HCT116 (cell line): ENCODE data around the gene C2orf92. TPM values are rescaled to one million over a fixed set of nuclear protein-coding genes. Genes with fewer than 3 reads are reported as not detected.

Source experiments
- ATAC-seq: fragments of 200-7000 bp; cut with Tn5 transposase; 2 replicates; pipeline ENCODE4 v1.9.1; 2020; ENCODE audit warnings: mild to moderate bottlenecking, moderate library complexity
- BruUV-seq: library from RNA; stranded (reverse); fragments of 400-500 nt; replicated peaks from 2 replicates; lab custom pipeline; 2021; lab: Mats Ljungman, UMichigan
- CTCF ChIA-PET: fragments of 300-600 bp; sonication (Branson Sonifier 250); formaldehyde crosslinking; loops from one replicate; lab custom pipeline; 2021; ENCODE audit warnings: antibody characterized with exemption; lab: Charles Lee
- POLR2A ChIA-PET: fragments of 300-600, 350-600 bp; sonication (Branson Sonifier 250); formaldehyde crosslinking; loops from one replicate; lab custom pipeline; 2021; ENCODE audit warnings: antibody characterized with exemption; lab: Charles Lee
- RAD21 ChIA-PET, 2 experiments: fragments of 300-600 bp; sonication (Branson Sonifier 250); formaldehyde crosslinking; loops; one replicate each; lab custom pipeline; 2023; ENCODE audit warnings: low total read pairs in 2 of 2; ENCODE audit not compliant: uncharacterized antibody in 2 of 2, unreplicated experiment in 2 of 2, low non-redundant PET in 1 of 2; lab: Charles Lee
- DNase-seq: peaks from one replicate; pipeline ENCODE4 v3.0.0-alpha.2; 2010; ENCODE audit warnings: low read depth, low spot score
- H2AFZ ChIP-seq: fragments of 200-600 bp; shearing (Covaris generic), sonication (generic); 2 replicates; pipeline ENCODE4 v1.6.1; 2017; ENCODE audit warnings: low read depth, mixed run types, mixed read lengths, antibody characterized with exemption, low read length; ENCODE audit not compliant: poor library complexity, severe bottlenecking
- H3K27ac ChIP-seq: 2 replicates; pipeline ENCODE4 v1.5.1; 2012; ENCODE audit warnings: low read depth, low read length
- H3K27me3 ChIP-seq: fragments of 200-600 bp; sonication (generic); 2 replicates; pipeline ENCODE4 v1.6.1; 2016; ENCODE audit warnings: mixed run types, low read length, mixed read lengths; ENCODE audit not compliant: insufficient read depth
- H3K36me3 ChIP-seq, 2 experiments: fragments of 200-500 bp in 1 of 2; fragments of 200-600 bp in 1 of 2; sonication (Bioruptor generic) in 1 of 2; sonication (generic) in 1 of 2; 2 replicates each; pipeline versions ENCODE4 v1.5.1 to v1.6.1; 2014 to 2016; ENCODE audit warnings: low read length in 2 of 2, inconsistent platforms in 1 of 2, mixed read lengths in 1 of 2, mixed run types in 1 of 2; ENCODE audit not compliant: insufficient read depth in 2 of 2, control insufficient read depth in 1 of 2
- H3K4me1 ChIP-seq, 2 experiments: fragments of 200-600 bp in 1 of 2; sonication (generic) in 1 of 2; 2 replicates each; pipeline versions ENCODE4 v1.5.1 to v1.6.1; 2012 to 2017; ENCODE audit warnings: low read length in 2 of 2, inconsistent platforms in 1 of 2, mild to moderate bottlenecking in 1 of 2, mixed read lengths in 1 of 2, mixed run types in 1 of 2, moderate library complexity in 1 of 2; ENCODE audit not compliant: insufficient read depth in 2 of 2, control insufficient read depth in 1 of 2
- H3K4me2 ChIP-seq: fragments of 200-600 bp; sonication (generic); 2 replicates; pipeline ENCODE4 v1.6.1; 2017; ENCODE audit warnings: mixed run types, low read length, mixed read lengths
- H3K4me3 ChIP-seq, 2 experiments: fragments of 200-600 bp in 1 of 2; sonication (generic) in 1 of 2; replicated peaks in 1 of 2; 2 replicates each; pipeline ENCODE4 v1.5.1; 2011 to 2016; ENCODE audit warnings: low read length in 2 of 2, control low read depth in 1 of 2, low read depth in 1 of 2, mild to moderate bottlenecking in 1 of 2, mixed read lengths in 1 of 2, mixed run types in 1 of 2
- H3K79me2 ChIP-seq: fragments of 200-600 bp; sonication (generic); 2 replicates; pipeline ENCODE4 v1.6.1; 2017; ENCODE audit warnings: mild to moderate bottlenecking, mixed run types, low read length, moderate library complexity, mixed read lengths; ENCODE audit not compliant: insufficient read depth
- H3K9ac ChIP-seq: fragments of 200-600 bp; sonication (generic); 2 replicates; pipeline ENCODE4 v1.6.1; 2016; ENCODE audit warnings: low read length, mixed read lengths
- H3K9me2 ChIP-seq: fragments of 200-600 bp; sonication (generic), shearing (Covaris generic); 2 replicates; pipeline ENCODE4 v1.6.1; 2017; ENCODE audit warnings: mixed run types, mild to moderate bottlenecking, moderate library complexity; ENCODE audit not compliant: insufficient read depth
- H3K9me3 ChIP-seq, 2 experiments: fragments of 200-500 bp in 1 of 2; fragments of 200-600 bp in 1 of 2; sonication (Bioruptor generic) in 1 of 2; sonication (generic) in 1 of 2; 2 replicates each; pipeline ENCODE4 v1.6.1; 2014 to 2017; ENCODE audit warnings: low read length in 2 of 2, mixed read lengths in 2 of 2, inconsistent platforms in 1 of 2, low read depth in 1 of 2, mild to moderate bottlenecking in 1 of 2, mixed run types in 1 of 2, moderate library complexity in 1 of 2; ENCODE audit not compliant: control insufficient read depth in 1 of 2, insufficient read depth in 1 of 2
- H4K20me1 ChIP-seq: fragments of 200-600 bp; sonication (generic), shearing (Covaris generic); 2 replicates; pipeline ENCODE4 v1.6.1; 2017; ENCODE audit warnings: mixed run types, mild to moderate bottlenecking, moderate library complexity; ENCODE audit not compliant: insufficient read depth
- CBX3 ChIP-seq: IDR thresholded peaks from 2 replicates; pipeline ENCODE4 v1.6.1; 2012; ENCODE audit warnings: low read depth
- CEBPB ChIP-seq: IDR thresholded peaks from 2 replicates; pipeline ENCODE4 v1.6.1; 2012; ENCODE audit warnings: low read depth
- EZH2phosphoT487 ChIP-seq: fragments of 200-600 bp; IDR thresholded peaks from 2 replicates; pipeline ENCODE4 v1.6.1; 2018; ENCODE audit warnings: antibody characterized with exemption, borderline replicate concordance
- FOSL1 ChIP-seq: IDR thresholded peaks from 2 replicates; pipeline ENCODE4 v1.6.1; 2012; ENCODE audit warnings: low read depth
- POLR2A ChIP-seq: IDR thresholded peaks from 2 replicates; pipeline ENCODE4 v1.7.0; 2011; ENCODE audit warnings: borderline replicate concordance; ENCODE audit not compliant: insufficient read depth, insufficient read length; ENCODE audit errors: extremely low read depth
- RAD21 ChIP-seq: IDR thresholded peaks from 2 replicates; pipeline ENCODE4 v1.6.1; 2012; ENCODE audit warnings: low read depth, mild to moderate bottlenecking
- SIN3A ChIP-seq: IDR thresholded peaks from 2 replicates; pipeline ENCODE4 v1.6.1; 2012; ENCODE audit warnings: low read depth
- SP1 ChIP-seq: IDR thresholded peaks from 2 replicates; pipeline ENCODE4 v1.6.1; 2012; ENCODE audit warnings: low read depth
- SRF ChIP-seq: IDR thresholded peaks from 2 replicates; pipeline ENCODE4 v1.6.1; 2012; ENCODE audit warnings: low read depth
- YY1 ChIP-seq: IDR thresholded peaks from 2 replicates; pipeline ENCODE4 v1.6.1; 2011; ENCODE audit warnings: low read length, low read depth, moderate library complexity, mild to moderate bottlenecking; ENCODE audit not compliant: insufficient replicate concordance; ENCODE audit errors: extremely low read depth
- ZFX ChIP-seq: fragments of 450-650 bp; IDR thresholded peaks from 2 replicates; pipeline ENCODE4 v1.6.1; 2017
- ZNF274 ChIP-seq: fragments of 200-500 bp; sonication (Bioruptor generic); IDR thresholded peaks from 2 replicates; pipeline ENCODE4 v1.6.1; 2014; ENCODE audit warnings: mild to moderate bottlenecking, low read depth, low read length, inconsistent platforms
- intact Hi-C: fragments of 100-400 bp; cut with micrococcal nuclease; formaldehyde crosslinking; loops from 2 replicates; pipeline ENCODE4 v1.10.0; 2022
- total RNA-seq: library from RNA; stranded (reverse); gene quantifications from one replicate; pipeline ENCODE4 v1.2.1, GENCODE V29; 2021; ENCODE audit not compliant: unreplicated experiment
- TF ChIP-seq, protein P1 (sequence below): IDR thresholded peaks from 2 replicates; pipeline ENCODE4 v1.6.1; 2012
- TF ChIP-seq, protein P2 (sequence below), 3 experiments: fragments of 200-600 bp in 1 of 3; sonication (generic) in 1 of 3; IDR thresholded peaks in 2 of 3; conservative IDR thresholded peaks in 1 of 3; 2 replicates each; pipeline ENCODE4 v1.5.1; 2012 to 2017; ENCODE audit warnings: low read depth in 2 of 3, low read length in 2 of 3, antibody characterized with exemption in 1 of 3, borderline replicate concordance in 1 of 3, control low read depth in 1 of 3, mild to moderate bottlenecking in 1 of 3, mixed read lengths in 1 of 3, mixed run types in 1 of 3, moderate library complexity in 1 of 3; ENCODE audit not compliant: insufficient read depth in 1 of 3
- TF ChIP-seq, protein P3 (sequence below): IDR thresholded peaks from 2 replicates; pipeline ENCODE4 v1.6.1; 2012; ENCODE audit warnings: low read depth
- TF ChIP-seq, protein P4 (sequence below): IDR thresholded peaks from 2 replicates; pipeline ENCODE4 v1.6.1; 2012
- TF ChIP-seq, protein P5 (sequence below): IDR thresholded peaks from 2 replicates; pipeline ENCODE4 v1.6.1; 2011; ENCODE audit warnings: mild to moderate bottlenecking, low read length, moderate library complexity; ENCODE audit not compliant: insufficient replicate concordance; ENCODE audit errors: extremely low read depth

C2orf92 gene
- total RNA-seq, 1 experiment from 2014 or later, result 3.0 TPM

DNA sequence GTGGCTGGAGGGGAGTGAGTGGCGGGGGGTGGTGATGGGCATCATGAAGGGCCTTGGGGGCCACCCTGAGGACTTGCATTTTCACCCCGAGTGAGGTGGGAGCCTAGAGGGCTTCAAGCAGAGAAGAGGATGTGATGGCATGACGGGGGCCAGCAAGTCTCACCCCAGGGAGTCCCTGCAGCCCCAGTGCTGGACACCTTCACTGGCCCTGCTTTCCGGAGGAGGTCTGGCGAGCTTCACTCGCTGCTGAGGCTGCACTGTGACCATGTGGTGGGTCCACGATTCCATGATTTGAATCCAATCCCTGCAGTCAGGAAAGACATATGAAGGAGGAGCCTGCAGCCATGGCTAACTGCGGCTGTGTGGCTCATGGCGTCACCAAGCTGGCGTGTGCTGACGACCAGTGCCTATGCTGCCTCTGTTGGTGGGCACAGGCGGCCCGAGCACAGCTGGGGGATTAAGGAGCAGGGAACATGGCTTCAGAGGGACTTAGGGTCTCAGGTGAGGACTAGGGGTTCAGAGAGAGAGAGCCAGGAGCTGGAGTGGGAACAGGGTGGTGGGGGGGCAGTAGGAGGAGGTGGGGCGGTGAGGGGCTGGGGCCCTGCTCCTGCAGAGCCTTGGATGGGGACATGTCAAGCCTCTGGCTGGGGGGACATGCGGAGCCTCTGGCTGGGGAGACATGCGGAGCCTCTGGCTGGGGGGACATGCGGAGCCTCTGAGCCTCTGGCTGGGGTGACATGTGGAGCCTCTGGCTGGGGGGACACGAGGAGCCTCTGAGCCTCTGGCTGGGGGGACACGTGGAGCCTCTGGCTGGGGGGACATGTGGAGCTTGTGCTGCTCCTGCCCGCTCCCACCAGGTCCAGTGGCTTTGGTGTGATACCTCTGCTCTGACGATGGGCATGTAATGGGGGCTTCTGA, 47.4 kb downstream of the C2orf92 start:
- BruUV-seq, result no TSS peak
- H4K20me1 ChIP-seq, result no peaks in the 10 kb centered on the region
- no peak overlapping the region for H2AFZ ChIP-seq
- ATAC-seq (no peak), DNase-seq (no peak)
- H3K4me3 ChIP-seq, result no peak overlapping the region
- H3K36me3 ChIP-seq, result no peaks in the 10 kb centered on the region
- TF ChIP-seq, protein P1, sequence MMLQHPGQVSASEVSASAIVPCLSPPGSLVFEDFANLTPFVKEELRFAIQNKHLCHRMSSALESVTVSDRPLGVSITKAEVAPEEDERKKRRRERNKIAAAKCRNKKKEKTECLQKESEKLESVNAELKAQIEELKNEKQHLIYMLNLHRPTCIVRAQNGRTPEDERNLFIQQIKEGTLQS, result no peak
- TF ChIP-seq SIN3A (no peak), POLR2A (no peak), RAD21 (no peak), CBX3 (no peak), EZH2phosphoT487 (no peak), ZFX (no peak), YY1 (no peak), SRF (no peak), FOSL1 (no peak), SP1 (no peak), CEBPB (no peak), ZNF274 (no peak)
- TF ChIP-seq, protein P2, sequence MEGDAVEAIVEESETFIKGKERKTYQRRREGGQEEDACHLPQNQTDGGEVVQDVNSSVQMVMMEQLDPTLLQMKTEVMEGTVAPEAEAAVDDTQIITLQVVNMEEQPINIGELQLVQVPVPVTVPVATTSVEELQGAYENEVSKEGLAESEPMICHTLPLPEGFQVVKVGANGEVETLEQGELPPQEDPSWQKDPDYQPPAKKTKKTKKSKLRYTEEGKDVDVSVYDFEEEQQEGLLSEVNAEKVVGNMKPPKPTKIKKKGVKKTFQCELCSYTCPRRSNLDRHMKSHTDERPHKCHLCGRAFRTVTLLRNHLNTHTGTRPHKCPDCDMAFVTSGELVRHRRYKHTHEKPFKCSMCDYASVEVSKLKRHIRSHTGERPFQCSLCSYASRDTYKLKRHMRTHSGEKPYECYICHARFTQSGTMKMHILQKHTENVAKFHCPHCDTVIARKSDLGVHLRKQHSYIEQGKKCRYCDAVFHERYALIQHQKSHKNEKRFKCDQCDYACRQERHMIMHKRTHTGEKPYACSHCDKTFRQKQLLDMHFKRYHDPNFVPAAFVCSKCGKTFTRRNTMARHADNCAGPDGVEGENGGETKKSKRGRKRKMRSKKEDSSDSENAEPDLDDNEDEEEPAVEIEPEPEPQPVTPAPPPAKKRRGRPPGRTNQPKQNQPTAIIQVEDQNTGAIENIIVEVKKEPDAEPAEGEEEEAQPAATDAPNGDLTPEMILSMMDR (IDR thresholded peaks at IDR 0.05 in 2 of 3, conservative IDR thresholded peaks at IDR 0.05 in 1 of 3; ENCODE audit: borderline replicate concordance in 1 of 3, insufficient read depth in 1 of 3, low read depth in 2 of 3, low read length in 2 of 3), result no peak
- TF ChIP-seq, protein P3, sequence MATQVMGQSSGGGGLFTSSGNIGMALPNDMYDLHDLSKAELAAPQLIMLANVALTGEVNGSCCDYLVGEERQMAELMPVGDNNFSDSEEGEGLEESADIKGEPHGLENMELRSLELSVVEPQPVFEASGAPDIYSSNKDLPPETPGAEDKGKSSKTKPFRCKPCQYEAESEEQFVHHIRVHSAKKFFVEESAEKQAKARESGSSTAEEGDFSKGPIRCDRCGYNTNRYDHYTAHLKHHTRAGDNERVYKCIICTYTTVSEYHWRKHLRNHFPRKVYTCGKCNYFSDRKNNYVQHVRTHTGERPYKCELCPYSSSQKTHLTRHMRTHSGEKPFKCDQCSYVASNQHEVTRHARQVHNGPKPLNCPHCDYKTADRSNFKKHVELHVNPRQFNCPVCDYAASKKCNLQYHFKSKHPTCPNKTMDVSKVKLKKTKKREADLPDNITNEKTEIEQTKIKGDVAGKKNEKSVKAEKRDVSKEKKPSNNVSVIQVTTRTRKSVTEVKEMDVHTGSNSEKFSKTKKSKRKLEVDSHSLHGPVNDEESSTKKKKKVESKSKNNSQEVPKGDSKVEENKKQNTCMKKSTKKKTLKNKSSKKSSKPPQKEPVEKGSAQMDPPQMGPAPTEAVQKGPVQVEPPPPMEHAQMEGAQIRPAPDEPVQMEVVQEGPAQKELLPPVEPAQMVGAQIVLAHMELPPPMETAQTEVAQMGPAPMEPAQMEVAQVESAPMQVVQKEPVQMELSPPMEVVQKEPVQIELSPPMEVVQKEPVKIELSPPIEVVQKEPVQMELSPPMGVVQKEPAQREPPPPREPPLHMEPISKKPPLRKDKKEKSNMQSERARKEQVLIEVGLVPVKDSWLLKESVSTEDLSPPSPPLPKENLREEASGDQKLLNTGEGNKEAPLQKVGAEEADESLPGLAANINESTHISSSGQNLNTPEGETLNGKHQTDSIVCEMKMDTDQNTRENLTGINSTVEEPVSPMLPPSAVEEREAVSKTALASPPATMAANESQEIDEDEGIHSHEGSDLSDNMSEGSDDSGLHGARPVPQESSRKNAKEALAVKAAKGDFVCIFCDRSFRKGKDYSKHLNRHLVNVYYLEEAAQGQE, result no peak
- TF ChIP-seq, protein P4, sequence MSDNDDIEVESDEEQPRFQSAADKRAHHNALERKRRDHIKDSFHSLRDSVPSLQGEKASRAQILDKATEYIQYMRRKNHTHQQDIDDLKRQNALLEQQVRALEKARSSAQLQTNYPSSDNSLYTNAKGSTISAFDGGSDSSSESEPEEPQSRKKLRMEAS, result no peak
- TF ChIP-seq, protein P5, sequence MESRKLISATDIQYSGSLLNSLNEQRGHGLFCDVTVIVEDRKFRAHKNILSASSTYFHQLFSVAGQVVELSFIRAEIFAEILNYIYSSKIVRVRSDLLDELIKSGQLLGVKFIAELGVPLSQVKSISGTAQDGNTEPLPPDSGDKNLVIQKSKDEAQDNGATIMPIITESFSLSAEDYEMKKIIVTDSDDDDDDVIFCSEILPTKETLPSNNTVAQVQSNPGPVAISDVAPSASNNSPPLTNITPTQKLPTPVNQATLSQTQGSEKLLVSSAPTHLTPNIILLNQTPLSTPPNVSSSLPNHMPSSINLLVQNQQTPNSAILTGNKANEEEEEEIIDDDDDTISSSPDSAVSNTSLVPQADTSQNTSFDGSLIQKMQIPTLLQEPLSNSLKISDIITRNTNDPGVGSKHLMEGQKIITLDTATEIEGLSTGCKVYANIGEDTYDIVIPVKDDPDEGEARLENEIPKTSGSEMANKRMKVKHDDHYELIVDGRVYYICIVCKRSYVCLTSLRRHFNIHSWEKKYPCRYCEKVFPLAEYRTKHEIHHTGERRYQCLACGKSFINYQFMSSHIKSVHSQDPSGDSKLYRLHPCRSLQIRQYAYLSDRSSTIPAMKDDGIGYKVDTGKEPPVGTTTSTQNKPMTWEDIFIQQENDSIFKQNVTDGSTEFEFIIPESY, result no peak
- H3K9me2 ChIP-seq, result no peaks in the 10 kb centered on the region
- no peak overlapping the region for H3K9ac ChIP-seq
- no peaks in the 10 kb centered on the region for H3K79me2 ChIP-seq
- intact Hi-C loops, result no loop called here
- no peaks in the 10 kb centered on the region for H3K27me3 ChIP-seq
- RAD21 ChIA-PET, result no interaction called here
- POLR2A ChIA-PET, result no interaction called here
- no peaks in the 10 kb centered on the region for H3K9me3 ChIP-seq
- CTCF ChIA-PET, result no interaction called here
- no peak overlapping the region for H3K27ac ChIP-seq
- H3K4me2 ChIP-seq, result no peak overlapping the region
- no peaks in the 10 kb centered on the region for H3K4me1 ChIP-seq
